A549 treated with DMSO at 1 μM for 4 hours (cell line): ENCODE data around the gene EVI2B. TPM values are rescaled to one million over a fixed set of nuclear protein-coding genes. Genes with fewer than 3 reads are reported as not detected.

Experiments
- total RNA-seq: library from RNA; stranded (reverse); fragments of 200-300 nt; extraction: Qiagen RNA extraction; gene quantifications from 5 replicates; pipeline ENCODE4 v1.2.3, GENCODE V29; 2022; ENCODE audit warnings: low read depth

Gene EVI2B
- total RNA-seq, result 0.05 to 0.11 TPM (median 0.10 TPM) in 5 replicates

DNA sequence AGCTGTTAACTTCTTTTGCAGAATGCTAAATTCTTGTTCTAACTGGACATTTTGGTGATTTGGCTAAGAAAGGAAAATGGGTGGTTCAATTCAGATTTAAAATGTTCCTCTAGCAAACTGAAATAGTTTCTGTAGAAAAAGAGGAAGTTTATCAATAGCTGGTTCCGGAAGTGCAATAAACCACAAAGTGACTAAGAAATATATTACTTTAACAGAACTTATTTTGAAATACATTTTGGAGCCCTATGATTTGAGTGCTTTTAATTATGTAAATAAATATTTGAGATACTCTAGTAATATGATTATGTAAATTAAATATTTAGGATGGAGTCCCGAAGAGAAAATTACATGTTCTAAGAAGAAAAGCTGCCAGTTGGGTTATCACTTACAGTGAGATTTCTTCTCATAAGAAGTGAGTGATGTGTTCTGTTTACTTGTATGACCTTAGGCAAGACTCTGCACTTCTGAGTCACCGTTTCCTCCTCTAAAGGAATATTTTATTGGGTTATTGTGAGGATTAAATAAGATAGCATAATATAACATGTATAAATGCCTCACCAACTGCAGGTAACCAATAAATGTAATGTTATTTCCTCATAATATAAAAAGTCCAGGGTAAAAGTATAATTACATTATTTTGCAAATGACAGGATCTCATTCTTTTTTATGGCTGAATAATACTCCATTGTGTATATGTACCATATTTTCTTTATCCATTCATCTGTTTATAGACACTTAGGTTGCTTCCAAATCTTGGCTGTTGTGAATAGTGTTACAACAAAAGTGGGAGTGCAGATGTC is at the start of gene EVI2B:
Gene EVI2B (minus strand): TSS at position 73 of the 800 bp plus-strand sequence. CDS start 8,445 bp downstream, outside the sequence.

GRCh38 chr17:31321481-31321880 is 7.6 kb upstream of the EVI2B start, which contains the start of gene EVI2A:
Gene EVI2A, minus strand, starts transcription at chr17:31321622. Its CDS starts 2,609 bp downstream, at chr17:31319013.

GRCh38 chr17:31297090-31297489 is 16.8 kb downstream of the EVI2B start, which contains the start of gene OMG:
Gene OMG, minus strand, starts transcription at chr17:31297239. Its CDS starts 908 bp downstream, at chr17:31296331.

Other genes starting within 250 kb of the EVI2B start
- 19.1 to 25.4 TPM (median 24.5 TPM) in 5 replicates for gene NF1, start 219.1 kb downstream of the EVI2B start, total RNA-seq
- not detected in 5 replicates for gene OMG, start 16.8 kb downstream of the EVI2B start, total RNA-seq
- not detected in 5 replicates for gene EVI2A, start 7.6 kb upstream of the EVI2B start, total RNA-seq
- gene RAB11FIP4, start 77.6 kb upstream of the EVI2B start, total RNA-seq, result 1.5 to 3.5 TPM (median 1.7 TPM) in 5 replicates